A673 (cell line): ENCODE measurements around the gene CBFA2T3. TPM values are rescaled to one million over a fixed set of nuclear protein-coding genes. Genes with fewer than 3 reads are reported as not detected.

Source experiments
- BruUV-seq: library from RNA; stranded (reverse); fragments of 400-500 nt; replicated peaks from 2 replicates; lab custom pipeline; 2021; lab: Mats Ljungman, UMichigan
- CTCF ChIA-PET: fragments of 300-600 bp; sonication (Branson Sonifier 250); formaldehyde crosslinking; loops from one replicate; lab custom pipeline; 2022; ENCODE audit warnings: antibody characterized with exemption; lab: Charles Lee
- POLR2A ChIA-PET: fragments of 300-600 bp; sonication (Branson Sonifier 250); formaldehyde crosslinking; loops from one replicate; lab custom pipeline; 2022; ENCODE audit warnings: antibody characterized with exemption; ENCODE audit not compliant: low non-redundant PET; lab: Charles Lee
- DNase-seq: peaks from one replicate; pipeline ENCODE4 v3.0.0-alpha.2; 2015; ENCODE audit warnings: low spot score
- H3K27ac ChIP-seq: fragments of 200-600 bp; sonication (generic); 2 replicates; pipeline ENCODE4 v1.5.1; 2016; ENCODE audit warnings: mixed run types, low read depth, mild to moderate bottlenecking, mixed read lengths, antibody characterized with exemption, low read length; ENCODE audit not compliant: poor library complexity, severe bottlenecking
- H3K27me3 ChIP-seq: fragments of 200-600 bp; sonication (generic); replicated peaks from 2 replicates; pipeline ENCODE4 v1.6.1; 2017; ENCODE audit warnings: mixed run types, low read depth, mild to moderate bottlenecking, mixed read lengths, antibody characterized with exemption, low read length; ENCODE audit not compliant: insufficient read depth, poor library complexity
- H3K36me3 ChIP-seq: fragments of 200-600 bp; sonication (generic); 2 replicates; pipeline ENCODE4 v1.6.1; 2016; ENCODE audit warnings: mixed run types, mild to moderate bottlenecking, mixed read lengths, antibody characterized with exemption, low read length; ENCODE audit not compliant: insufficient read depth, poor library complexity, severe bottlenecking
- H3K4me1 ChIP-seq: fragments of 200-600 bp; sonication (generic); 2 replicates; pipeline ENCODE4 v1.6.1; 2017; ENCODE audit warnings: mixed run types, mild to moderate bottlenecking, mixed read lengths, antibody characterized with exemption, low read length; ENCODE audit not compliant: insufficient read depth, poor library complexity, severe bottlenecking
- H3K4me3 ChIP-seq: fragments of 200-600 bp; sonication (generic); 2 replicates; pipeline ENCODE4 v1.5.1; 2016; ENCODE audit warnings: low read depth, mixed run types, mild to moderate bottlenecking, mixed read lengths, low read length; ENCODE audit not compliant: poor library complexity, severe bottlenecking
- H3K9me3 ChIP-seq: fragments of 200-600 bp; sonication (generic); 2 replicates; pipeline ENCODE4 v1.6.1; 2016; ENCODE audit warnings: mixed run types, low read depth, mild to moderate bottlenecking, mixed read lengths, antibody characterized with exemption, low read length; ENCODE audit not compliant: poor library complexity, severe bottlenecking
- CTCF ChIP-seq: fragments of 300-800, 200-600 bp; sonication (generic); conservative IDR thresholded peaks from 2 replicates; pipeline ENCODE4 v1.5.1; 2017; ENCODE audit warnings: low read depth, mild to moderate bottlenecking, antibody characterized with exemption, low read length, moderate library complexity, mixed read lengths
- EZH2 ChIP-seq: fragments of 200-600 bp; sonication (generic); IDR thresholded peaks from 2 replicates; pipeline ENCODE4 v1.6.1; 2017; ENCODE audit warnings: borderline replicate concordance, low read depth, mild to moderate bottlenecking, mixed read lengths, antibody characterized with exemption, low read length; ENCODE audit not compliant: poor library complexity, severe bottlenecking
- intact Hi-C: fragments of 100-400 bp; cut with micrococcal nuclease; formaldehyde crosslinking; loops from one replicate; pipeline ENCODE4 v1.10.0; 2022; ENCODE audit not compliant: unreplicated experiment
- total RNA-seq: library from RNA; stranded (reverse); gene quantifications from 2 replicates; pipeline ENCODE4 v1.2.3, GENCODE V29; 2021

The CBFA2T3 gene
- total RNA-seq, 1 experiment from 2014 or later = 1.7 TPM

GRCh38 chr16:88859381-88860091 lies 117.5 kb downstream of the CBFA2T3 start:
- CTCF ChIA-PET = no interaction called here
- BruUV-seq = no TSS peak
- POLR2A ChIA-PET = no interaction called here

GRCh38 chr16:88857728-88858339 lies 119.2 kb downstream of the CBFA2T3 start:
- CTCF ChIA-PET = interaction anchor here (0.6 to 0.8 kb wide), 5 partner anchors 11 to 299 kb away, joined by 3 to 6 read pairs (median 4); no protein-coding TSS in a partner anchor
- peak overlapping the region; percentile 83 for H3K27ac ChIP-seq
- no peaks in the 10 kb centered on the region for H3K9me3 ChIP-seq
- TSS peak; percentile 53 for BruUV-seq
- H3K27me3 ChIP-seq = no peaks in the 10 kb centered on the region
- H3K36me3 ChIP-seq = peaks cover 14% of the 10 kb centered on the region
- DNase-seq = peak; percentile 80
- H3K4me3 ChIP-seq = peak overlapping the region; percentile 95
- POLR2A ChIA-PET = no interaction called here
- intact Hi-C loops = no loop called here
- TF ChIP-seq EZH2 = no peak
- peak; percentile 65 for TF ChIP-seq CTCF
- H3K4me1 ChIP-seq = peaks cover 3% of the 10 kb centered on the region

More at GRCh38 chr16:88859381-88860091, 117.5 kb downstream of the CBFA2T3 start:
- TF ChIP-seq CTCF (no peak), EZH2 (no peak)
- Histone ChIP-seq H3K27ac (no peak overlapping the region), H3K4me1 (peaks cover 3% of the 10 kb centered on the region), H3K9me3 (no peaks in the 10 kb centered on the region), H3K36me3 (peaks cover 14% of the 10 kb centered on the region), H3K27me3 (no peaks in the 10 kb centered on the region), H3K4me3 (no peak overlapping the region)
- intact Hi-C loops = no loop called here
- no peak for DNase-seq

- Histone ChIP-seq H3K27me3 (no peaks in the 10 kb centered on the region), H3K4me3 (peak within 1 kb of the TSS; percentile 95), H3K36me3 (peaks cover 14% of the 10 kb centered on the region), H3K27ac (peak within 1 kb of the TSS; percentile 83), H3K4me1 (peaks cover 3% of the 10 kb centered on the region), H3K9me3 (no peaks in the 10 kb centered on the region)
- TF ChIP-seq EZH2 = no peak
- no peak for TF ChIP-seq CTCF
- peak; percentile 96 for DNase-seq
- intact Hi-C loops = no loop called here
- no TSS peak for BruUV-seq
- CTCF ChIA-PET = interaction anchor here (0.6 to 0.8 kb wide), 2 partner anchors 25 to 298 kb away, joined by 3 to 6 read pairs; no protein-coding TSS in a partner anchor
- POLR2A ChIA-PET = no interaction called here
These were observed 119.9 kb downstream of the CBFA2T3 start, which contains the start of the genes GALNS and TRAPPC2L for GRCh38 chr16:88856828-88857727. TSS of gene GALNS (minus strand) at chr16:88856947. CDS start at chr16:88856877, 70 bp downstream. TSS of gene TRAPPC2L (plus strand) at chr16:88857127. CDS start at chr16:88857151, 24 bp downstream.
